Panc1 (cell line): ENCODE measurements around the gene IL17REL.

Experiments used
- POLR2AphosphoS5 ChIP-seq: IDR thresholded peaks from 2 replicates; pipeline ENCODE4 v1.6.1; 2012; ENCODE audit warnings: mild to moderate bottlenecking, low read depth, low read length, moderate library complexity
- TF ChIP-seq, protein P1 (sequence below): fragments of 450-650 bp; IDR thresholded peaks from 2 replicates; pipeline ENCODE4 v1.5.1; 2017; ENCODE audit warnings: mild to moderate bottlenecking

DNA sequence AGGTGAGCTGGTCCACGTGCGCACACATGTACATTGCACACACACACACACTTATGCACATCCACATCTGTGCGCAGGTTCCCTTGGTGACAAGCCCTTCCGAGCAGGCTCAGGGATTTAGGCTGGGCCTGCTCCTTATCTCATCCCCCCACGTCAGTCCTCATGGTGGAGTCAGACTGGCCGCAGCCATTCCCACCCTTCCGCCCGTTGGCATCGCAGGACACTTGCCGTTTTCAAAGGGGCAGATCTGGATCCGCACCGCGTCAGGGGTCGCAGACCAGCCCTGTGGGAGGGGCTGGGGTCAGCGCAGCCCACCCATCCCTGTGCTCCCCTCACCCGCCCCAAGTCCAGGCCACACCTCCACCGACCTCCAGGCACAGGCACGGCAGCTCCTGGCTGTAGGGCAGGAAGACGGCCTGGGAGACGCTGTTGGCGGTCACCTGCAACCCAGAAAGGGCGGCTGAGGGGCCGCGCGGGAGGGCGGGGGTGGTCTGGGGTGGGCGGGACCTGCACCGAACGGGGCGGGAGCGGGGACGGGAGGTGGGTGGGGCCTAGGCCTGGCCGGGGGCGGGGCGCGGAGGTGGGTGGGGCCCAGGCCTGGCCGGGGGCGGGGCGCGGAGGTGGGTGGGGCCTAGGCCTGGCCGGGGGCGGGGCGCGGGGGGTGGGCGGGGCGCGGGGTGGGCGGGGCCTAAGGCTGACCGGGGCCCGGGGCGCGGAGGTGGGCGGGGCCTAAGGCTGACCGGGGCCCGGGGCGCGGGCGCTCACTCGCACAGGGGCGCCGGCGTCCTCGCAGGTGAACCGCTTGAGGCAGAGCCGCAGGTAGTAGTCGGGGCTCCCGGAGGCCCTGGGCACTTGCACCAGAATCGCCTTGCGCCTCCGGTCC, 13.3 kb downstream of the IL17REL start:
- TF ChIP-seq, protein P1, sequence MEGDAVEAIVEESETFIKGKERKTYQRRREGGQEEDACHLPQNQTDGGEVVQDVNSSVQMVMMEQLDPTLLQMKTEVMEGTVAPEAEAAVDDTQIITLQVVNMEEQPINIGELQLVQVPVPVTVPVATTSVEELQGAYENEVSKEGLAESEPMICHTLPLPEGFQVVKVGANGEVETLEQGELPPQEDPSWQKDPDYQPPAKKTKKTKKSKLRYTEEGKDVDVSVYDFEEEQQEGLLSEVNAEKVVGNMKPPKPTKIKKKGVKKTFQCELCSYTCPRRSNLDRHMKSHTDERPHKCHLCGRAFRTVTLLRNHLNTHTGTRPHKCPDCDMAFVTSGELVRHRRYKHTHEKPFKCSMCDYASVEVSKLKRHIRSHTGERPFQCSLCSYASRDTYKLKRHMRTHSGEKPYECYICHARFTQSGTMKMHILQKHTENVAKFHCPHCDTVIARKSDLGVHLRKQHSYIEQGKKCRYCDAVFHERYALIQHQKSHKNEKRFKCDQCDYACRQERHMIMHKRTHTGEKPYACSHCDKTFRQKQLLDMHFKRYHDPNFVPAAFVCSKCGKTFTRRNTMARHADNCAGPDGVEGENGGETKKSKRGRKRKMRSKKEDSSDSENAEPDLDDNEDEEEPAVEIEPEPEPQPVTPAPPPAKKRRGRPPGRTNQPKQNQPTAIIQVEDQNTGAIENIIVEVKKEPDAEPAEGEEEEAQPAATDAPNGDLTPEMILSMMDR: no peak
- no peak for TF ChIP-seq POLR2AphosphoS5
